Measurements from ENCODE around the gene UNC79.

The UNC79 gene

GRCh38 chr14:93708311-93708734 lies 277.6 kb downstream of the UNC79 start:
- DNase-seq (ENCODE audit: low read depth in 2 of 2), result no peak

DNA sequence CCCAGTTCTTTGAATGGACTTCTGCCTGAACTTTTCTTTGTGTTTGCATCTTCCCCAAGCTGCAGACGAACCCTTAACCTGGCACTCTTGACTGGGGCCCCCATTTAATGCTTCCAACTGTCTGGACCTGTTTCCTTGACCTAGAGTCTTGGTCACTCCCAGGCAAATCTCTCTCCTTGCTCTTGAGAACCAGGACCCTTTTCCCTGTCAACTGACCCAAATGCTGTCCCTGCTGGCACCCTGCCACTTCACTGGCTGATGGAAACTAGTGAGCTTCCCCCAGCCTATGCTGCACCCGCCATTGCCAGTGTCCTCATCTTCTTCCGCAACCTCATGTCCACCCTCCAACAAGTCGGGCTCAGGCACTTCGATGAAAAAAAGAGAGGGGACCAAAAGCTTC lies 278.1 kb downstream of the UNC79 start:
- DNase-seq (ENCODE audit: low read depth in 2 of 2), result no peak

- no peak for DNase-seq (ENCODE audit: low read depth in 2 of 2)
Observed at GRCh38 chr14:93709249-93709648, 278.5 kb downstream of the UNC79 start.

DNA sequence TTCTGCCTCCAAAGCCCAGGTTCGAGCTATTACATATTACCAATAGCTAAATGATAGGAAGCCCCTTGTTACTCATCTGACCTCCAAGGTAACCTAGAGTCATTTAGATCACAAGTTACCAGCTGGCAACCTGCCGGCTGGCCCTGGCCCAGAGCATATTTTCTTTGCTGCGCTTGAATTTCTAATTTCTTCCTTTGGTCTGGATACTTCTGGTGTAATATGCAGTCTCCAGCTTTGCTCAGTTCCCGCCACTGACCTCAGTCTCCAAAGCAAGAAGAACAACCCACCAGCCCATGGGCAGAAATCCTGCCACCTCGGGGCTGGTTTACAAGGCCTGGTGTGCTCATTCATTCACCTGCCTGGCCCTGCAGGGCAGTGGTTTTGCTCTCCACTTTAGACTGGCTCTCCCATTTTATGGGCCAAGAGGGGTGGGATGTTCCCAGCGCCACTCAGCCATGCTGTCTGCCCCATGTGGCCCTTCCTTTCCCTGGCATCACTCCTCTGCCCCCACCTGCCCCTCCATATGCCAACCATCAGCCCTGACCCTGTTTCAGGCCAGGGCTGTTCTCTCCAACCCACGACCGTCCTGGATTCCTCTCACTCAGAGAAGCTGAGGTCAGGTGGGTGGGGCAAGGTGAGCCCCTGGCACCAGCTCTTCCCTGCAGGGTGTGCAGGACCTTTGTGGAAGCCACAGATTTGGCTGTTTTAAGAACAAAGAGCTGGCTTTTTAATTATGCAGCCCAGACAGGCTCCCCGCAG lies 281.5 kb downstream of the UNC79 start:
- DNase-seq (ENCODE audit: low read depth in 2 of 2), result no peak

GRCh38 chr14:93712838-93713724 lies 282.3 kb downstream of the UNC79 start:
- DNase-seq (ENCODE audit: low read depth in 2 of 2), result no peak

DNA sequence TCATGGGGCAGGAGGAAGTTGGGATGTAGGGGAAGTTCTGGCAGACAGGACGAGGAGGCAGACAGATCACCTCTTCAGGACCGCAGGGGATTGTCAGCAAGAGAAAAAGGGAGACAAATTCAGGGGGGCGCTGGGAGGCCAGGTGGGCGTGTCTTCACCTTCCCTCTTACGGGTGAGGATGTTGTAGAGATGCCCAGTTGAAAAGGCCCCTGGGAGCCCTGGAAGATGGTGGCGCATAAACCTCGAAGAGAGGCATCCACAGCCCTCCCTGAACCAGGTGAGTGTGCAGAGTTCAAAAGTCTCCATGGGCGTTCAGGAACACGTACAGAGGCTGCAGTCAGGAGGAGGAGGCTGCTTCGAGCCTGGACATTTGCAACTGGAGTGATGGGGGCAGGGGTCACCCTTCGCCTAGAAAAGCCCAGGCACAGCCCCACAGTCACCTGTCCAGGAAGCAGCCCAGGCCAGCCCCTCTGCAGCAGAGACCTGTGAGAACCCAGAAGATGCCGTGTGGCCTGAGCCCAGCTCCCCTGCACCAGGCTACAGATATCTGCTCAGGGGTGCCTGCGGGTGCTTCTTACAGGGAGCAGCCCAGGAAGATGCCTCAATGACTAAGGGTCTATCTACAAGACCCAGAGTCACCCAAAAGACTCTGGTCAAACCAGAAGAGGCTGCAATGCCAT lies 283.1 kb downstream of the UNC79 start:
- no peak for DNase-seq (ENCODE audit: low read depth in 2 of 2)

GRCh38 chr14:93714605-93715004 lies 283.9 kb downstream of the UNC79 start:
- no peak for DNase-seq (ENCODE audit: low read depth in 2 of 2)

GRCh38 chr14:93715279-93715927 lies 284.7 kb downstream of the UNC79 start:
- no peak for DNase-seq (ENCODE audit: low read depth in 2 of 2)

GRCh38 chr14:93716002-93716745 lies 285.4 kb downstream of the UNC79 start:
- DNase-seq (ENCODE audit: low read depth in 2 of 2), result no peak

DNA sequence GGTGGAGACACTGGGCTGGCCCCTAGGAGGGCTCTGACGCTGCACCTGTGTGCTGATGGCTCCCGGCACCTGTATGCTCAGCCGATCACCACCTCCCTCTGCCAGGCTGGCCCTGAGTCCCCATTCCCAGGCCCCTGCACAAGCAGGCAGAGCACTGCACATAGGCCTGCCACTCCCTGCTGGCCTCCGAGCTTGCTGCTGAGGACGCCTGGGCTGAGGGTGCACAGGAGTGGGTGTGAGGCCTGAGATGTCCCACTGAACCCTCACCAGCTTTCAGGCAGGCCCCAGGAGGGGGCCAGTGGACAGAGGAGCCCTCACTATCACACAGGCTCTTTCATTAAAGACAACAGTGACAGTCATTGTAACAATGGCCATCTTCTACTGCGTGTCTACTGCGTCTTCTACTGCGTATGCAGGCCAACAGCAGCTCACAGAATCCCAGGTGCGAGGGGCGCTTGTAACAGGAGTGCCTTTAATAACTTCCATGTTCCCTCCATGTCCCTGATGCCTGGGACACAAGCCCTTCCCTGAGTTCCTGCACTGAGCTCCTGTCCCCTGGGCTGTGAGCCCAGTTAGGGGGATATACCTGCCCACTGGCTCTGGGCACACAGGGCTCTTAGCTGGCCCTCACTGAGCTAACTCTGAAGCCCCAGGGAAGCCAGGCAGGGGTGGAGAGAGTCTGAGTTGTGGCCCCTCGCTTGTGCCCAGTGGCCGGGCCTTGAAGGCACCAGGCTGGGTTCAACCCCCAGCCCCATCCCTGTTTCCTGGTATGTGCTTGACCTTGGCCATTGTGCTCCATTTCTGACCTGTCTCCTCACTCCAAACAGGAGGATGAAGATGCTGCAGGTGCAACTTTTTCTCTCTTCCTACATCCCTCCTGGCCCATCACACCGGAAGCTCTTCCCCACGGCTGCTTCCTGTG lies 286.3 kb downstream of the UNC79 start:
- DNase-seq (ENCODE audit: low read depth in 2 of 2), result no peak

GRCh38 chr14:93717668-93718320 lies 287.1 kb downstream of the UNC79 start:
- no peak for DNase-seq (ENCODE audit: low read depth in 2 of 2)

GRCh38 chr14:93719256-93719655 lies 288.5 kb downstream of the UNC79 start:
- no peak for DNase-seq (ENCODE audit: low read depth in 2 of 2)

- DNase-seq (ENCODE audit: low read depth in 2 of 2), result no peak
Observed at GRCh38 chr14:93720076-93720815, 289.5 kb downstream of the UNC79 start.

DNA sequence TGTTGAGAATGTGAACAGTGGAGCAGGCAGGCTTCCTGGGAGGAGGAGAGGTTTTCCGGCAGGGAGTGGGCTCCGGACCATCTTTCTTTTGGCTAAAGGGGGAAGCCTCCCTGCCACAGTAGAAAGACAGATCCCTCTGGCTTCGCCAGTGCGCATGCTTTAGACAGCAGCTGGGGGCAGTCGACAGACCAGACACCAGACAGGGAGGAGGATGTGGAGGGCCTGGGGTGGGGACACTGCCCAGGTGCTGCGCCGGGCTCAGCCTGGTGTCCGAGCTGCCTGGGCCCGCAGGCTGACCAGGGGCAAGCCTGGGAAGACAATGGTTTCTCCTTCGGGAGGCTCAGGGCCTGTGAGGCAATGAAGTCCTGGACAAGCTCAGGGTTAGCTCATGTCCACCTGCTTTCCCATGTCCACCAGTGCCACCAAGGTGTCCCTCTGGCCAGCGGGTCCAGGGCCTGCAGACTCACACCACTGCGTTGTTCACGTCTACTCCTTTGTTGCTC lies 290.3 kb downstream of the UNC79 start:
- DNase-seq (ENCODE audit: low read depth in 2 of 2), result no peak

- no peak for DNase-seq (ENCODE audit: low read depth in 2 of 2)
Observed at GRCh38 chr14:93723001-93723400, 292.3 kb downstream of the UNC79 start.

DNA sequence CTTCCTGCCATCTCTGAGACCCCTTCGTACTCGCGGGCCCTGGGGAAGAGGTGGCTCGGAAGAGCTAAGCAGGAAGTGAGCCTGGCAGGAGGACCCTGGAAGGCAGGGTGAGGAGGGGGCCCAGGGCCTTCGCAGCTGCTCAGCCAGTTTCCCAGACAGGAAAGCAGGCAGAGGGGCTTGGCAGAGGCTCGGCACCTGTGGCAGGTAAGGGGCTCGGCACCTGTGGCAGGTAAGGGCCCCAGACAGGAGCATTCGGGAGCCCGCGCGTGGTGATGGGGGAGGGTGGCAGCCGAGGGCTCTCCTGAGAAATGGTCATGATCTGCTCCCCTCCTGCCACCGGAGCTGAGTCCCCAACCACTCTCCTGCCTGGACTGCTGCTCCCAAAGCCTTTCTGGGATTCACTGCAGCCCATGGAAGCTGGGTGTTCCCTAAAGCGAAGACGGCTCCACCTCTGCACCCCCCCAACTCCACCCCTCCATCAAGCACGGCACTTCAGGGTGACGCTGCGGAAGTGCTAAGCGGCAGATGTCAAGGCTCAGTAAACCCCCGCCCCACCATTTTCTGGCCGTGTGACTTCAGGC lies 294.4 kb downstream of the UNC79 start:
- DNase-seq (ENCODE audit: low read depth in 2 of 2), result no peak

- no peak for DNase-seq (ENCODE audit: low read depth in 2 of 2)
Observed at GRCh38 chr14:93725993-93726392, 295.3 kb downstream of the UNC79 start.

DNA sequence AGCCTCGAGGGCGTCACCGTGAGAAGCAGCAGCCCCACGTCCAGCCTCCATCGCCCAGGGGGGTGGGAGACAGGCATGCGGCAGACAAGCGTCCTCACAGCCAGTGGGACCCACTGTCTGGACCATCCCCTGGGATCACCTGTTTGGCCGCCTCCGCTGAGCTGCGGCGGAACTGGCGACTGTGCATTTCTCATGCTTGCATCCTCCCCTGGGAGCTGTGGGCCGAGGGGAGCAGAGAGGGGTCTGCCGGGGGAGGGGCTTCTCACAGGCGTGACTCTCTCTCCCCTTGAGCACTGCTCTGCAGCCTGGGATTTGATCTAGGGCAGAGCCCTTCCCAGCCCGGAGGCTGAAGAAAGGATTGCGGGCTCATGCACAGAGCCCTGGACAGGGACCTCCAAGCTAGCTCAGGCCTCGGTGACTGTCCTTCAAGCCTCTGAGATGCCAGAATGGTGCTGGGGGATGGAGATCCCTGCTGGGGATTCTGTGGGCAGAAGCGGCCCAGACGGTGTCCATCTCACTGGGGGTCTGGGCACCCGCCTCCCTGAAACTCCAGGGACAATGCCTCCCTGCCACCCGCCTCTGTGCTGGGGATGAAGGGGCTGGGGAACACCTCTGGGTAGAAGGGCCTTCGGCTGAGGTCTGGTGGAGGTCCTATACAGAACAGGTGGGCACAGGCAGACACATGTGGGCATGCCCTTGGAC lies 296.5 kb downstream of the UNC79 start:
- no peak for DNase-seq (ENCODE audit: low read depth in 2 of 2)
